ENCODE measurements around the gene PSMA5.

The PSMA5 gene

DNA sequence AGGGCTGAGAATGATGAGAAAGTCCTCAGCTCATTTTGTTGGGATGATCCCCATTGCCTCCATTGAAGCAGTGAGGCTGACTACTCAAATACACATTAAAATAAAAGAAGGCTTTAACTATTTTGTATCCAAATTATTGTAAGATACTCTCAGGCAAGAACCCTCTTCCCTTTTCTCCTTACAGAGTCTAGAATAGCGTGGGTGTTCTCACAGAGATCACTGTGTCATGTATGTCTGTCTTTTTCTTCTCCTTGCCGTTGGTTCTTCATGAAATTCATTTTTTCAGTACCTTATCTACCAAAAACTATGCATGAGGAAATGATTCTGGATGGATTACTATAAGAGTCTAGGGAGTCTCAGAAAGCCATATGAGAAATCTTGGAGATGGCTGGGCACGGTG is 58.6 kb downstream of the PSMA5 start:
- DNase-seq (ENCODE audit: low spot score), result no peak

DNA sequence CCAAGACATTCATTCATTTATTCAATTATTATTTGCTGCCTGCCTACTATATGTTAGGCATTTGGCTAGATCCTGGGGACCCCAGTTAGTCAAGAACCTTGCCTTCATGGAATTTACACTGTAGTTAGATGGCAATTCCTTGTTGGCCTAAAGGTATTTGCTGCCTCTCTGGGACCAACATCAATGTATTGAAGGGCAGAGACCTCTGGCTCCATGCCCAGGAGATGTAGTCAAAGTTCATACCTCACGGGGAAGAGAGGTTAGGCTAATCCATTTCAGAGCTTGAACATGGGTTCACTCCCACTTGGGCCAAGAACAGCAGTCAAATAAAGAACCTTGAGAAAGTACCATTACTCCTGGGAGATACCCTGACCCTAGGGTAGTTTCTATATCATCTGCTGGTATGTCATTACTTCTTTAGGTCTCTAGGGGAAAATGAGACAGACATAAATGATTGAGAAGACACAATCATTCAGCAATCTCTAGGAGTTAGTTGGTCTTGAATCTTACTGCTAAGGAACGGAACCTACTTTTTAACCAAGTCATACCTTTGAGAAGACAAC is 60.5 kb downstream of the PSMA5 start:
- DNase-seq (ENCODE audit: low spot score), result no peak

DNA sequence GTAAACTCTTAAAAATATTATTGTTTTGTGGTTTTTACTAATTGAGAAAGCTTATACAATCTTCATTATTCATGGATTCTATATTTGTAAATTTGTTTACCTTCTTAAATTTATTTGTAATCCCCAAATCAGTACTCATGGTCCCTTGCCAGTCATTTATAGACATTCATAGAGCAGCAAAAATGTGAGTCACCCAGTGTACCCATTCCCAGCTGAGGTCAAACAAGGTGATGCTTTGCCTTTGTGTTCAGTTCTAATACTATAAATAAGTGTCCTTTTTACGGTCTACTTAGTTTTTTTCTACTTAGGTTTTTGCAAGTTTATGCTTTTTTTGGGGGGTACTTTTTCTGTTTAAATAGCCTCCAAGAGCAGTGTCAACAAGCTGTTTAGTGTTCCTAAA is 64.6 kb downstream of the PSMA5 start:
- DNase-seq (ENCODE audit: low spot score), result no peak

DNA sequence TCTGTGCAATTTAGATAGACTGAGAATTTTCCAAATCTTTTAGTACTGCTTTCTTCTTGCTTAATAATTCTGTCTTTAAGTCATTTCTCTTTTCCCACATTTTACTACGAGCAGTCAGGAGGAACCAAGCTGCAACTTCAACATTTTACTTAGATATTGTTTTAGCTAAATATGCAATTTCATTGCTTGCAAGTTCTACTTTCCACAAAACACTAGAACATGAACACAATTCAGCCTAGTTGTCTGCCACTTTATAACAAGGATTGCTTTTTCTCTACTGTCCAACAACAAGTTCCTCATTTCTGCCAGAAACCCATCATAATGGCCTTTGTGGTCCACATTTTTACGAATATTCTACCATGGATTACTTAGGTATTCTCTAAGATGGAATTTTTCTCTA is 65.2 kb downstream of the PSMA5 start:
- DNase-seq (ENCODE audit: low spot score), result no peak

DNA sequence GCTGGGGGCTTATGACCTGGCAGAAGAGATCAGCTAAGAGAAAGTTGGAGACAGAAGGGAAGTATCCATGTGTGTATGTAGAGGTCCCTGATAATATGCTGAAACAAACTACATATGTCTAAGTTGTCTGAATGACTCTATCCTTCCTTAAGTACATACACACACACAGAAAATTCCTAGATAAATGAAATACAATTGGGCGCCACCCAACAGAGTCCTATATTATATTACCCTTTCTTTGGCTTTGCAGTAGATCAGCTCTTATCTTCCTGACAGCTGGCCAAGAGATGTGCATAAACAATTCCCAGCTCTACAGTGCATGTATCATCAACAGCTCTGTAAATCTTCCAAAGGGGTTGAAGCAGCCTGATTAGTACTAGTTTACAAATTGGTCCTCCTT is 68.6 kb downstream of the PSMA5 start:
- DNase-seq (ENCODE audit: low spot score), result no peak

DNA sequence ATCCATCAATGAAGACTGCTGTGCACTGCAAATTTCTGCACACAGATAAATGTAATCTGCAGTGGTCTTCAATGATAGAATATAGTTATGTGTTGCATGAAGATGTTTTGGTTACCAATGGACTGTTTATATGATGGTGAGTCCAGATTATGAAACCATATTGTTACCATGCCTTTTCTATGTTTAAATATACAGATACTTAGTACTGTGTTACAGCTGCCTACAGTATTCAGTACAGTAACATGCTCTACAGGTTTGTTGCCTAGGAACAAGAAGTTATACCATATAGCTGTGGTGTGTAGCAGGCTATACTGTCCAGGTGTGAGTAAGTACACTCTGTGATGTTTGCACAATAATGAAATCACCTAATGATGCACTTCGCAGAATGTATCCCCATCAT is 69.3 kb downstream of the PSMA5 start:
- no peak for DNase-seq (ENCODE audit: low spot score)

DNA sequence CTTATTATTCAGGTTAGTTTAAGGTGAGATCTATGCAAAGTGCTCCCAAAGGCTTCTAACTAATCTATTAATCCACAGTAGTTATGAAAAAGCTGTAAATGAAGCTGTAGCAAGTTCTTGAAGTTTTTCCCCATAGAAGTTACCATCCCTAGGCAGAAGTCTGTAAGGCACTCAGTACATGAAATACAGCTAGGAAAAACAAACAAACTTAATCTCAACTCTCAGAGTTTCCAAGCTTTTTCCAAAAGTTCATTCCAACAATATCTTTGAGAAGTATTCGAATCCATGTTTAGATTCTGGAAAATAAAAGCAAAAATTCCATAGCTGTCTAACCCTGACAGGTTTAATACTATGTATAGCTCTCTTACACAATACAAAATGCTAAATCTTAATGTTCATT is 69.7 kb downstream of the PSMA5 start:
- no peak for DNase-seq (ENCODE audit: low spot score)

DNA sequence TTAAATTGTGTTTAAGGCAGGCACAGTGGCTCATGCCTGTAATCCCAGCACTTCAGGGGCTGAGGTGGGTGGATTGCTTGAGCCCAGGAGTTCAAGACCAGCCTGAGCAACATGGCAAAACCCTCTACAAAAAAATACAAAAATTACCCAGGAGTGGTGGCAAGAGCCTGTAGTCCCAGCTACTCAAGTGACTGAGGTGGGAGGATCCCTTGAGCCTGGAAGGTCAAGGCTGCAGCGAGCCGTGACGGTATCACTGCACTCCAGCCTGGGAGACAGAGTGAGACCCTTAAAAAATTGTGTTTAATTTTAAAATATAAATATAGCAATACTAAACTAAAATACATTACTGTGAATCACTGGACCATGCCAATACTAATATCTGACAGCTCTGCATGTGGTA is 71.3 kb downstream of the PSMA5 start:
- no peak for DNase-seq (ENCODE audit: low spot score)

DNA sequence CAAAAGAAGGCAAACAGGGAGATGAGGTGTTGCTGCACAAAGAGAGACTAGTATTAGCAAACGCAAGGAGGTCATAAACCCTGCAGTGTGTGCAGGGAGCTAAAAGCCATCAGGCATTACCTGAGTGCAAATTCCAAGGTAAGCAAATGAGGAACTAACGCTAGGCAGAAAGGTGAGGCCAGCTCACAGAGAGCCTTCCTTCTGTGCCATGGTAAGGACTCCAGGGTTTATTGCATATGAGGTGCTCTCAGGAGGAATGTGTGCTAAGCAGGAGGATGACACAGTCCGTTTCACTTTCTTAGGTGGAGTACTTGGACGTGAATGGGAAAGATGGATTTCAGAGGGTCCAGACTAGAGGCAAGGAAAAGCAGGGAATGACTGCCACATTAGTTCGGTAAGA is 74.8 kb downstream of the PSMA5 start:
- no peak for DNase-seq (ENCODE audit: low spot score)

DNA sequence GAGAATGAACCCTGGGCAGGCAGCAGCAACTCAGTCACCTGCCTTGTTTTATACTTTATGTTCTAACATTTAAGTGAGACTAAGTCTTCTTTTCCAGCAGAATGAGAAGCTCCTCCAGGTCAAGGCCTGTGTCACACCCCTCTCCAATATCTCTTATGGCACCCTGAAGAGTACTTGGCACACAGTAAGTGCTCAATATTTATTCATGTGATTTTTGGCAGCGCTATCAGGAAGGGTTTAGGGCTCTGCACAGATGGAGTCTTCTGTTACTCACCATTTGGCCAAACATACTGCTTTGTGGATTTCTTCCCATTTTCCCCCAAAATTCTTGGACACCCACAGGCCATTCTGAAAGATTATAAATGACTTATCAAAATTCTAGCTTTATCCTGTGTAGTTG is 75.6 kb downstream of the PSMA5 start:
- no peak for DNase-seq (ENCODE audit: low spot score)

DNA sequence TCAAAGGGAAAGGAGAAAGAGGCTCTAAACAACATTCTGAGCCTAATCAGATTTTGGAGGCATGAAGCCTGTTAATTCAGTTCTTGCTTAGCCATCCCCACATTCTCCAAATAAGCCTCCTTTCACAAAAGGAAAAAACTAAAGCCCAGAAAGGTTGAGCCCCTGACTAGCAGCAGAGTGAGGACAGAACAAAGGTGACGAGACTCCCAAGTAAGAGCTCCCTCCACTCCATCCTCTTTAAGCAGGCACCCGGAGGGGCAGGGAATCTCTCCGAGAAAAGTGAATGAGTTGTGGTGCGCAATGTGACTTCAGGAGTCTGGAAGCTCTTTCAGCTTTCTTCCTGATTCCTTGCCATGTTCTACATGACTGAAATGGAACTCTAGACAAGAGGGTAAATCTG is 76.1 kb downstream of the PSMA5 start:
- no peak for DNase-seq (ENCODE audit: low spot score)

Data from D341Med (cell line).